ENCODE measurements around the gene LDLRAD3.

The LDLRAD3 gene

DNA sequence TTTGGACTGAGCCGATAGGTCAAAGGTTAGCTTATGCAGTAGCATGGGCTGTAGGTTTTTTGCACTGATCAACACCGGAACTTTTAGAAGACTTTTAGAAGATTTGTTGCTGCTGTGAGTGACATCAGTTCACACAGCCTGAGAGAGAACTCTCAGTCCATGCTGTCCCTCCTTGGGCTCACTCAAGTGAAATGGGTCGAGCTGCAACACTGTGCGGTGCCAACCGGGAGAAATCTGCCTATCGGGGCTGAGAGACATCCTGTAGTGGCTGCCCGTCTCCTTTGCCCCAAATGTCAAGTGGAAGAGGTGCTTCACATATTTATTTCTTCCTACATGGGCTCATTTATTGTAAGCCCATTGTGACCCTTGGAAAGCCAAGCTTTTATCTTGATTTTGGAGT, 170.2 kb downstream of the LDLRAD3 start:
- Histone ChIP-seq H4K20me1 (ENCODE audit: insufficient read depth, low read length, poor library complexity, severe bottlenecking) (no peaks in the 10 kb centered on the region), H3K9me2 (replicated peaks; ENCODE audit: low read depth, low read length) (no peaks in the 10 kb centered on the region), H3K27me3 (ENCODE audit: insufficient read depth, low read length, poor library complexity, severe bottlenecking) (no peaks in the 10 kb centered on the region), H2AFZ (ENCODE audit: low read length) (no peak overlapping the region), H3K4me2 (ENCODE audit: low read depth, low read length, poor library complexity, severe bottlenecking) (no peak overlapping the region), H3K4me3 (ENCODE audit: low read length, poor library complexity, severe bottlenecking) (no peak overlapping the region), H3F3A (ENCODE audit: low read depth) (no peaks in the 10 kb centered on the region), H3K9ac (ENCODE audit: low read depth, low read length, poor library complexity, severe bottlenecking) (no peak overlapping the region), H3K36me3 (ENCODE audit: insufficient read depth, low read length) (no peaks in the 10 kb centered on the region), H3K9me3 (ENCODE audit: insufficient read depth, low read depth, low read length) (no peaks in the 10 kb centered on the region; the same call in 1 of the 2 replicates), H3K4me1 (ENCODE audit: insufficient read depth, low read length, poor library complexity, severe bottlenecking) (peaks cover 8% of the 10 kb centered on the region), H3K79me2 (ENCODE audit: insufficient read depth, low read length) (no peaks in the 10 kb centered on the region)
- TF ChIP-seq EZH2phosphoT487 (IDR thresholded peaks at IDR 0.05; ENCODE audit: borderline replicate concordance): no peak
- TF ChIP-seq, protein P1, sequence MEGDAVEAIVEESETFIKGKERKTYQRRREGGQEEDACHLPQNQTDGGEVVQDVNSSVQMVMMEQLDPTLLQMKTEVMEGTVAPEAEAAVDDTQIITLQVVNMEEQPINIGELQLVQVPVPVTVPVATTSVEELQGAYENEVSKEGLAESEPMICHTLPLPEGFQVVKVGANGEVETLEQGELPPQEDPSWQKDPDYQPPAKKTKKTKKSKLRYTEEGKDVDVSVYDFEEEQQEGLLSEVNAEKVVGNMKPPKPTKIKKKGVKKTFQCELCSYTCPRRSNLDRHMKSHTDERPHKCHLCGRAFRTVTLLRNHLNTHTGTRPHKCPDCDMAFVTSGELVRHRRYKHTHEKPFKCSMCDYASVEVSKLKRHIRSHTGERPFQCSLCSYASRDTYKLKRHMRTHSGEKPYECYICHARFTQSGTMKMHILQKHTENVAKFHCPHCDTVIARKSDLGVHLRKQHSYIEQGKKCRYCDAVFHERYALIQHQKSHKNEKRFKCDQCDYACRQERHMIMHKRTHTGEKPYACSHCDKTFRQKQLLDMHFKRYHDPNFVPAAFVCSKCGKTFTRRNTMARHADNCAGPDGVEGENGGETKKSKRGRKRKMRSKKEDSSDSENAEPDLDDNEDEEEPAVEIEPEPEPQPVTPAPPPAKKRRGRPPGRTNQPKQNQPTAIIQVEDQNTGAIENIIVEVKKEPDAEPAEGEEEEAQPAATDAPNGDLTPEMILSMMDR (conservative IDR thresholded peaks at IDR 0.05; ENCODE audit: low read length): no peak

DNA sequence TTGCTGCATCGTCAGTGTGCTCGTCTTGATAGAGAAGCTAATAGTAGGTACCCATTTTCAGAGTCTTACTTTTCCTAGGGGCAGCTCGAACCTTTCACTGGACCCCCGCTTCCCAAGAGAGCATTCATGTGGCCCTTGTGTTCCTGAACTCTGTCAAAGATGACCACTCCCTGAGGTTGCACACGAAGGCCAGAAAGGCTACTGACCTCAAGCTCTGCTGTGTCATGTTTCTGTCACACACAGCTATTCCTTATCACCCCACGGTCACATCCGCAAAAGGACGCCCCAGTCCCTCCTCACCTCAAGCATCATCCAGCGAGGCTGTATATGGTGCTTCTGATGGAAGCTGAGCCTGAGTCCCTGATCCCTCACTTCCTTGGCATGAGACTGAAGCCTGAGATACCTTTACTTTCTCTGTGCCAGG, 171.5 kb downstream of the LDLRAD3 start:
- no peaks in the 10 kb centered on the region; the same call in 1 of the 2 replicates for H3K9me3 ChIP-seq (ENCODE audit: insufficient read depth, low read depth, low read length)
- no peaks in the 10 kb centered on the region for H3K9me2 ChIP-seq (replicated peaks; ENCODE audit: low read depth, low read length)
- H3K36me3 ChIP-seq (ENCODE audit: insufficient read depth, low read length): no peaks in the 10 kb centered on the region
- no peaks in the 10 kb centered on the region for H3K79me2 ChIP-seq (ENCODE audit: insufficient read depth, low read length)
- no peak overlapping the region for H3K9ac ChIP-seq (ENCODE audit: low read depth, low read length, poor library complexity, severe bottlenecking)
- TF ChIP-seq, protein P1 (conservative IDR thresholded peaks at IDR 0.05; ENCODE audit: low read length): no peak
- no peak for TF ChIP-seq EZH2phosphoT487 (IDR thresholded peaks at IDR 0.05; ENCODE audit: borderline replicate concordance)
- H4K20me1 ChIP-seq (ENCODE audit: insufficient read depth, low read length, poor library complexity, severe bottlenecking): no peaks in the 10 kb centered on the region
- no peak overlapping the region for H2AFZ ChIP-seq (ENCODE audit: low read length)
- H3K4me2 ChIP-seq (ENCODE audit: low read depth, low read length, poor library complexity, severe bottlenecking): no peak overlapping the region
- no peaks in the 10 kb centered on the region for H3F3A ChIP-seq (ENCODE audit: low read depth)
- peaks cover 5% of the 10 kb centered on the region for H3K4me1 ChIP-seq (ENCODE audit: insufficient read depth, low read length, poor library complexity, severe bottlenecking)
- no peak overlapping the region for H3K4me3 ChIP-seq (ENCODE audit: low read length, poor library complexity, severe bottlenecking)
- H3K27me3 ChIP-seq (ENCODE audit: insufficient read depth, low read length, poor library complexity, severe bottlenecking): no peaks in the 10 kb centered on the region

DNA sequence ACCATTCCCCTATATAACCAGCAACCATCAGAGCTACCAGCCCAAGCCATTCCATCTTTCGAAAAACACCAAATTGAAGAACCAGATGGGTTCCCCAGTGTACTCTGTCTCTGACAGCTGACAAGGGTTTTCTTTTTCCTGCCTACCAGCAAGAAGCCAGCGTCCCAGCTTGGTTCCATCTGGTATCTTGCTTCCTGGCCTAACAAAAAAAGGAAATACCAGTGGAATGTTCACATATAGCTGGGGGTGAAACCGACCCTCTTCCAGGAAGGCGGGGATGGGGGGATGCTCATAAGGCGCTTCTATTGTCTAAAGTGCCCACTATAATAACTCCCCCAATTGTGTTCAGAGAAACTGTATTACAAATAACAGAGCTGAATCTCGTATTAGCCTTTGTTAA, 172.3 kb downstream of the LDLRAD3 start:
- Histone ChIP-seq H3K4me2 (ENCODE audit: low read depth, low read length, poor library complexity, severe bottlenecking) (no peak overlapping the region), H3K9me3 (ENCODE audit: insufficient read depth, low read depth, low read length) (no peaks in the 10 kb centered on the region; the same call in 1 of the 2 replicates), H3K36me3 (ENCODE audit: insufficient read depth, low read length) (no peaks in the 10 kb centered on the region), H3K4me1 (ENCODE audit: insufficient read depth, low read length, poor library complexity, severe bottlenecking) (no peaks in the 10 kb centered on the region), H3K4me3 (ENCODE audit: low read length, poor library complexity, severe bottlenecking) (no peak overlapping the region), H3K9me2 (replicated peaks; ENCODE audit: low read depth, low read length) (no peaks in the 10 kb centered on the region), H3F3A (ENCODE audit: low read depth) (no peaks in the 10 kb centered on the region), H3K79me2 (ENCODE audit: insufficient read depth, low read length) (no peaks in the 10 kb centered on the region), H3K27me3 (ENCODE audit: insufficient read depth, low read length, poor library complexity, severe bottlenecking) (no peaks in the 10 kb centered on the region), H3K9ac (ENCODE audit: low read depth, low read length, poor library complexity, severe bottlenecking) (no peak overlapping the region), H2AFZ (ENCODE audit: low read length) (no peak overlapping the region), H4K20me1 (ENCODE audit: insufficient read depth, low read length, poor library complexity, severe bottlenecking) (no peaks in the 10 kb centered on the region)
- no peak for TF ChIP-seq EZH2phosphoT487 (IDR thresholded peaks at IDR 0.05; ENCODE audit: borderline replicate concordance)
- TF ChIP-seq, protein P1 (conservative IDR thresholded peaks at IDR 0.05; ENCODE audit: low read length): no peak

Data from Loucy (cell line).